Gastrocnemius medialis (tissue), 4 donors: Measurements from ENCODE around the gene TCP11. TPM values are rescaled to one million over a fixed set of nuclear protein-coding genes. Genes with fewer than 3 reads are reported as not detected.

Experiments
- ATAC-seq, 2 donors: fragments of 150-250 bp; one replicate each; pipeline ENCODE4 v1.9.1; 2016
- DNase-seq, 2 donors: peaks; one replicate each; pipeline ENCODE4 v3.0.0-alpha.2; 2019
- H3K27ac ChIP-seq, 4 donors: fragments of 200-600 bp; sonication (generic); 1 replicate in 1 of 4; 2 replicates in 3 of 4; pipeline ENCODE4 v1.5.1; 2016 to 2018; ENCODE audit warnings: mild to moderate bottlenecking in 2 of 4, moderate library complexity in 1 of 4
- H3K27me3 ChIP-seq, 3 donors: fragments of 200-600 bp; sonication (generic) in 2 of 3; 1 replicate in 1 of 3; 2 replicates in 2 of 3; pipeline versions ENCODE4 v1.5.1 to v1.6.0; 2016 to 2019; ENCODE audit warnings: mild to moderate bottlenecking in 1 of 3, moderate library complexity in 1 of 3
- H3K36me3 ChIP-seq, 2 donors: fragments of 200-600 bp; sonication (generic) in 1 of 2; one replicate each; pipeline ENCODE4 v1.5.1; 2017 to 2018
- H3K4me1 ChIP-seq, 2 donors: fragments of 200-600 bp; sonication (generic) in 1 of 2; one replicate each; pipeline ENCODE4 v1.5.1; 2016 to 2017; ENCODE audit warnings: mild to moderate bottlenecking in 2 of 2
- H3K4me3 ChIP-seq, 4 donors: fragments of 200-600 bp; sonication (generic) in 3 of 4; 1 replicate in 1 of 4; 2 replicates in 3 of 4; pipeline ENCODE4 v1.5.1; 2016 to 2019; ENCODE audit warnings: mild to moderate bottlenecking in 2 of 4
- H3K9me3 ChIP-seq, 3 donors: fragments of 200-600 bp; sonication (generic) in 2 of 3; 1 replicate in 1 of 3; 2 replicates in 2 of 3; pipeline ENCODE4 v1.5.1; 2016 to 2019
- CTCF ChIP-seq, 5 experiments: fragments of 450-650 bp in 3 of 5; fragments of 200-600 bp in 2 of 5; sonication (generic) in 2 of 5; IDR thresholded peaks in 4 of 5; conservative IDR thresholded peaks in 1 of 5; 1 replicate in 4 of 5; 2 replicates in 1 of 5; pipeline ENCODE4 v1.5.1; 2016 to 2019; ENCODE audit warnings: antibody characterized with exemption in 5 of 5, mild to moderate bottlenecking in 3 of 5, moderate library complexity in 3 of 5
- POLR2A ChIP-seq, 2 donors: fragments of 450-650 bp; IDR thresholded peaks; one replicate each; pipeline ENCODE4 v1.6.1; 2017; ENCODE audit warnings: antibody characterized with exemption in 2 of 2, mild to moderate bottlenecking in 2 of 2, moderate library complexity in 2 of 2
- in situ Hi-C, 4 donors: fragments of 200-750 bp; cut with MboI; loops; one replicate each; pipeline versions ENCODE4 v1.15.0 to v1.8.0; 2017; ENCODE audit warnings: low sequenced_read_pairs in 4 of 4
- intact Hi-C: fragments of 100-400 bp; cut with DNase I; formaldehyde crosslinking; loops from one replicate; pipeline ENCODE4 v1.15.1; 2023; ENCODE audit warnings: low total_unique reads
- total RNA-seq, 4 donors: library from RNA; depleted of rRNA; stranded (reverse); fragments of >200 nt; gene quantifications; one replicate each; pipeline versions ENCODE4 v1.1.0 to v1.2.3, GENCODE V29; 2016

The TCP11 gene
- total RNA-seq, 4 donors from 2014 or later, result 0.41 TPM; not detected in 3

GRCh38 chr6:35160642-35161041 is 19.5 kb upstream of the TCP11 start:
- peaks cover 0 to 6% of the 10 kb centered on the region in 2 donors for H3K4me1 ChIP-seq
- DNase-seq, result no peak
- H3K9me3 ChIP-seq, result no peaks in the 10 kb centered on the region
- no peak overlapping the region for H3K27ac ChIP-seq
- no peak for ATAC-seq
- TF ChIP-seq POLR2A (IDR thresholded peaks at IDR 0.05), result no peak
- TF ChIP-seq CTCF (IDR thresholded peaks at IDR 0.05 in 4 of 5, conservative IDR thresholded peaks at IDR 0.05 in 1 of 5), result no peak
- intact Hi-C loops (no loop called here), in situ Hi-C loops (no loop called here)
- no peaks in the 10 kb centered on the region for H3K27me3 ChIP-seq
- no peaks in the 10 kb centered on the region for H3K36me3 ChIP-seq
- H3K4me3 ChIP-seq, result no peak overlapping the region

GRCh38 chr6:35158520-35158919 is 17.4 kb upstream of the TCP11 start:
- in situ Hi-C loops, result no loop called here
- Histone ChIP-seq H3K4me3 (no peak overlapping the region), H3K27ac (no peak overlapping the region), H3K9me3 (no peaks in the 10 kb centered on the region), H3K27me3 (no peaks in the 10 kb centered on the region), H3K4me1 (peaks cover 0 to 6% of the 10 kb centered on the region in 2 donors), H3K36me3 (no peaks in the 10 kb centered on the region)
- TF ChIP-seq CTCF (IDR thresholded peaks at IDR 0.05 in 4 of 5, conservative IDR thresholded peaks at IDR 0.05 in 1 of 5), result no peak
- TF ChIP-seq POLR2A (IDR thresholded peaks at IDR 0.05), result no peak
- DNase-seq (no peak), ATAC-seq (no peak)
- intact Hi-C loops, result no loop called here

DNA sequence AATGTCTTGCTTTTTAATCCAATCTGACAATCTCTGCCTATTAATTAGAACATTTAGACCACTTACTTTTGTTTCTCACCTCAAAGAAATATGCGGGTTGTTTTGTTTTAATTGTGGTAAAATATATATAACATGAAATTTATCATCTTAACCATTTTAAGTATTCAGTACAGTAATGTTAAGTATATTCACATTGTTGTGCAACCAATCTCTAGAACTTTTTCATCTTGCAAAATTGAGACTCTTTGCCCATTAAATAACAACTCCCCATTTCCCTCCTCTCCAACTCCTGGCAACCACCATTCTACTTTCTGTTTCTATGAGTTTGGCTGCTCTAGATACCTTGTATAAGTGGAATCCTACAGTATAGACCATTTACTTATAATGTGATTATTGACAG is 13.8 kb upstream of the TCP11 start:
- Histone ChIP-seq H3K4me3 (no peak overlapping the region), H3K27me3 (no peaks in the 10 kb centered on the region), H3K4me1 (no peaks in the 10 kb centered on the region), H3K27ac (no peak overlapping the region), H3K36me3 (no peaks in the 10 kb centered on the region), H3K9me3 (no peaks in the 10 kb centered on the region)
- no peak for DNase-seq
- in situ Hi-C loops, result no loop called here
- ATAC-seq, result no peak
- intact Hi-C loops, result no loop called here
- TF ChIP-seq CTCF (IDR thresholded peaks at IDR 0.05 in 4 of 5, conservative IDR thresholded peaks at IDR 0.05 in 1 of 5) (no peak), POLR2A (IDR thresholded peaks at IDR 0.05) (no peak)

- no peaks in the 10 kb centered on the region for H3K9me3 ChIP-seq
- no peak overlapping the region for H3K4me3 ChIP-seq
- intact Hi-C loops, result no loop called here
- ATAC-seq (no peak), DNase-seq (no peak)
- H3K36me3 ChIP-seq, result no peaks in the 10 kb centered on the region
- TF ChIP-seq CTCF (IDR thresholded peaks at IDR 0.05 in 4 of 5, conservative IDR thresholded peaks at IDR 0.05 in 1 of 5) (no peak), POLR2A (IDR thresholded peaks at IDR 0.05) (no peak)
- peaks cover 0 to 5% (median 0%) of the 10 kb centered on the region in 3 donors for H3K27me3 ChIP-seq
- no peak overlapping the region for H3K27ac ChIP-seq
- no peaks in the 10 kb centered on the region for H3K4me1 ChIP-seq
- in situ Hi-C loops, result no loop called here
Observed at GRCh38 chr6:35154262-35154661, 13.1 kb upstream of the TCP11 start.

DNA sequence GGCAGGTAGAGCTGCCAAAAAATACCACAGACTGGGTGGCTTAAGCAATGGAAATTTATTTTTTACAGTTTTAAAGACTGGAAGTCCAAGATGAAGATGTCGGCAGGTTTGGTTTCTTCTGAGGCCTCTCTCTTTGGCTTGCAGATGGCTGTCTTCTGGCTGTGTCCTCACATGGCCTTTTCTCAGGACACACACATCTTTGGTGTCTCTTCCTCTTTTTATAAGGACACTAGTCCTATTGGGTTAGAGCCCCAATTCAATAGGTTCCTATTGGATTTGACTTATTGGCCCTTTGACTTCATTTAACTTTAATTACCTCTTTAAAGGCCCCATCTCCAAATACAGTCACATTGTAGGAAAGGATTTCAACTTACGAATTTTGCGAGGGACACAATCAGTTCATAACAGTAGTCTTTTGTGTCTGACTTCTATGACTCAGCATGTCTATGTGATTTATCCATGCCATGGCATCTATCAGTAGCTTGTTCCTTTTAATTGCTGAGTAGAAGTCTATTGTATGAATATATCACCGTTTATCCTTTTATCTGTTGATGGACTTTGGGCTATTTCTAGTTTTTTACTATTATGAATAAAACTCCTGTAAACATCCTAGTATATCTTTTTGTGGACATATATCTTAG is 11.0 kb upstream of the TCP11 start:
- Histone ChIP-seq H3K27me3 (peaks cover 0 to 5% (median 0%) of the 10 kb centered on the region in 3 donors), H3K4me3 (no peak overlapping the region), H3K4me1 (no peaks in the 10 kb centered on the region), H3K9me3 (no peaks in the 10 kb centered on the region), H3K27ac (no peak overlapping the region), H3K36me3 (no peaks in the 10 kb centered on the region)
- in situ Hi-C loops, result no loop called here
- DNase-seq, result no peak
- ATAC-seq, result no peak
- TF ChIP-seq POLR2A (IDR thresholded peaks at IDR 0.05) (no peak), CTCF (IDR thresholded peaks at IDR 0.05 in 4 of 5, conservative IDR thresholded peaks at IDR 0.05 in 1 of 5) (no peak)
- intact Hi-C loops, result no loop called here
